Nephron progenitor cell (in vitro differentiated cells): ENCODE data around the gene SCGB1C2.
"Not testable (repeated sequence)": the region's sequence is repeated elsewhere in the genome, so short reads cannot be mapped to it uniquely, and the experiment has no call there.

Experiments used
- DNase-seq: peaks from one replicate; pipeline ENCODE4 v3.0.0; 2021
- H3K27ac Mint-ChIP-seq: 2 replicates; pipeline ENCODE4 v1.8.0; 2021; ENCODE audit warnings: mild to moderate bottlenecking, moderate library complexity, mixed read lengths
- H3K27me3 Mint-ChIP-seq: 2 replicates; pipeline ENCODE4 v1.8.0; 2021; ENCODE audit warnings: mild to moderate bottlenecking, low read depth, mixed read lengths; ENCODE audit not compliant: poor library complexity
- H3K36me3 Mint-ChIP-seq: 2 replicates; pipeline ENCODE4 v1.8.0; 2021; ENCODE audit warnings: low read depth, mixed read lengths
- H3K4me1 Mint-ChIP-seq: 2 replicates; pipeline ENCODE4 v1.8.0; 2021; ENCODE audit warnings: mixed read lengths
- H3K4me3 Mint-ChIP-seq: 2 replicates; pipeline ENCODE4 v1.8.0; 2021; ENCODE audit warnings: mild to moderate bottlenecking, moderate library complexity, mixed read lengths
- H3K9me3 Mint-ChIP-seq: 2 replicates; pipeline ENCODE4 v1.8.0; 2021; ENCODE audit warnings: mild to moderate bottlenecking, moderate library complexity, mixed read lengths
- TF ChIP-seq, protein P1 (sequence below): fragments of 200-600 bp; sonication (generic); IDR thresholded peaks from 2 replicates; pipeline ENCODE4 v1.5.0; 2021; ENCODE audit warnings: antibody characterized with exemption

The SCGB1C2 gene

DNA sequence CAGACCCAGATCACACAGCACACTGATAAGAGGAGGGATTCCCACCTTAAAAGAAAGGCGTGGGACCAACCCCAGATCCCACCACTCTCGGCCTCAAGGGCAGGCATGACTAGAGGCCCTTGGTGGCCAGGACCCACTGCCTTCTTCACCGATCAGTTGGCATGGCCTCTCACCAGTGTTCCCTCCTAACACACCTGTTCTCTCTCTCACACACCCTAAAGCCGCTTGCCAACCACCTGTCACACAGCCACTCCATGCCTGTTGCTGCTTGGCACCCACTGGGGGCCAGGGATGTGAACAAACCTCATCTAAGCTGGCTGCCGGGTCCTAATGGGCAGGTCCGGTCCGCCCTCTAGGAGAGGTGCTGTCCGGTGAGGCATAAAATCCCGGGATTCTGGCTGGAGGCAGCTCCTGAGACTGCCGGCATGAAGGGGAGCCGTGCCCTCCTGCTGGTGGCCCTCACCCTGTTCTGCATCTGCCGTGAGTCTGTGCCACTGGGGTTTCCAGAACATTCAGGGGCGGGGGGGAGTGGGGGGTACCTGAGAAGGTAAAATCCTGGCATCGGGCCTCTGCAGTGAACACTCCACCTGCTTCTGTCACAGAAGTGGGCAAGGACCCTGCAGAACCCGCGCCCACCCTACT lies at the start of gene SCGB1C2:
TSS of gene SCGB1C2 (plus strand) at position 404 of the 642 bp plus-strand sequence. CDS start at position 426, 22 bp downstream.
- not testable (repeated sequence) for H3K36me3 Mint-ChIP-seq, H3K27ac Mint-ChIP-seq, H3K4me1 Mint-ChIP-seq, H3K27me3 Mint-ChIP-seq, H3K9me3 Mint-ChIP-seq, DNase-seq, H3K4me3 Mint-ChIP-seq

- not testable (repeated sequence) for H3K27me3 Mint-ChIP-seq, H3K4me3 Mint-ChIP-seq, H3K4me1 Mint-ChIP-seq, DNase-seq, H3K27ac Mint-ChIP-seq, H3K36me3 Mint-ChIP-seq, H3K9me3 Mint-ChIP-seq
These were observed 24.3 kb upstream of the SCGB1C2 start for GRCh38 chr17:113111-113510.

DNA sequence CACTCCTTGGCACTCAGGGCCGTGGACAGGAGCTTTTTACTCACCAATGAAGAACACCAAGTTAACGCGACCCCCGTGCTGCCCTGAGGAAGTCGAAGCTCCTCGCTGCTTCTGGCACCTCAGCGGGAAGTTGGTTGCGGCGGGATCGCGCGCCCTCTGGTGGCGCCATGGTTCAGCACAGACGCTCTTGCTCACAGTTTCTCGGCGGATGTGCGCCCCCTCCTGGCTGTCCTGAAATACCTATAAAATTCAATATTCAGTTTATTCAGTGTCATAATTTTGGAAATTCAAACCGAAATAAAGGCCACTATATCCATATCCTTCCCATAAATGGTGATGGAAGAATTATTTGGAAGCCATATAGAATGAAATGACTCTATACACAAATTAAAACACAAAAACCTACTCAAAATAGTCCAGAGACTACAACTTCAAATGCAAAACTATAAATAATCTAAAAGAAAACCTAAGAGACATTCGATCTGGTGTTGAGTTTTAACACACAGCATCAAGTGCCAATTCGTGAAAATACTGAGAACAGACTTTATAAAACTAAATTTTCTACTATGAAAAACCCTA lies 18.9 kb upstream of the SCGB1C2 start:
- H3K9me3 Mint-ChIP-seq, H3K36me3 Mint-ChIP-seq, H3K27me3 Mint-ChIP-seq, H3K27ac Mint-ChIP-seq, H3K4me1 Mint-ChIP-seq, H3K4me3 Mint-ChIP-seq: not testable (repeated sequence)
- peak; percentile 65 for DNase-seq
- TF ChIP-seq, protein P1, sequence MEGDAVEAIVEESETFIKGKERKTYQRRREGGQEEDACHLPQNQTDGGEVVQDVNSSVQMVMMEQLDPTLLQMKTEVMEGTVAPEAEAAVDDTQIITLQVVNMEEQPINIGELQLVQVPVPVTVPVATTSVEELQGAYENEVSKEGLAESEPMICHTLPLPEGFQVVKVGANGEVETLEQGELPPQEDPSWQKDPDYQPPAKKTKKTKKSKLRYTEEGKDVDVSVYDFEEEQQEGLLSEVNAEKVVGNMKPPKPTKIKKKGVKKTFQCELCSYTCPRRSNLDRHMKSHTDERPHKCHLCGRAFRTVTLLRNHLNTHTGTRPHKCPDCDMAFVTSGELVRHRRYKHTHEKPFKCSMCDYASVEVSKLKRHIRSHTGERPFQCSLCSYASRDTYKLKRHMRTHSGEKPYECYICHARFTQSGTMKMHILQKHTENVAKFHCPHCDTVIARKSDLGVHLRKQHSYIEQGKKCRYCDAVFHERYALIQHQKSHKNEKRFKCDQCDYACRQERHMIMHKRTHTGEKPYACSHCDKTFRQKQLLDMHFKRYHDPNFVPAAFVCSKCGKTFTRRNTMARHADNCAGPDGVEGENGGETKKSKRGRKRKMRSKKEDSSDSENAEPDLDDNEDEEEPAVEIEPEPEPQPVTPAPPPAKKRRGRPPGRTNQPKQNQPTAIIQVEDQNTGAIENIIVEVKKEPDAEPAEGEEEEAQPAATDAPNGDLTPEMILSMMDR, result peak; percentile 44

DNA sequence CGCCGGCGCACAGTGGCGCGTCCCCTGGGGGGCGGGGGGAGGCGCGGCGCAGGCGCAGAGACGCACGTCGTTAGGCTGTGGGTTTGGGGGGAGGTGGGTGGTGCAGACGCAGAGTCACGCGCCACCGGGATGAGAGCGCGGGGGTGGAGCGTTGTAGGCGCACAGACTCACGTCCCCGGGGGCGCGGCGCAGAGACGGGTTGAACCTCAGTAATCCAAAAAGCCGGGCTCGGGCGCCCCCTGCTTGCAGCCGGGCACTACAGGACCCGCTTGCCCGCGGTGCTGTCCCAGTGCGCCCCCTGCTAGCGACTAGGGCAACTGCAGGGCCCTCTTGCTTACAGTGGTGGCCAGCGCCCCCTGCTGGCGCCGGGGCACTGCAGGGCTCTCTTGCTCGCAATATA lies 3.4 kb upstream of the SCGB1C2 start:
- not testable (repeated sequence) for H3K27ac Mint-ChIP-seq, H3K9me3 Mint-ChIP-seq, H3K4me3 Mint-ChIP-seq, H3K36me3 Mint-ChIP-seq, H3K4me1 Mint-ChIP-seq, DNase-seq, H3K27me3 Mint-ChIP-seq

DNA sequence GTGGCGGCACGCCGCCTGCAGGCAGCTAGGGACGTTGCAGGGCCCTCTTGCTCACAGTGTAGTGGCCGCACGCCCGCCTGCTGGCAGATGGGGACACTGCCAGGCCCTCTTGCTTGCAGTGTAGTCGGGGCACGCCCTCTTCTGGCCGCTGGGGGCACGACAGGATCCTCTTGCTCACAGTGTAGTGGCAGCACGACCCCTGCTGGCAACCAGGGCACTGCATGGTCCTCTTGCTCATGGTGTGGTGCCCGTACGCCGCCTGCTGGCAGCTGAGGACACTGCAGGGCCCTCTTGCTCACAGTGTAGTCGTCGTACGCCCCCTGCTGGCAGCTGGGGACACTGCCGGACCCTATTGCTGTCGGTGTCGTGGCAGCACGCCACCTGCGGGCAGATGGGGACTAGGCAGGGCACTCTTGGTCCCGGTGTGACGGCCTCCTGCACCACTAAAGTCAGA lies 3.0 kb upstream of the SCGB1C2 start:
- not testable (repeated sequence) for H3K27ac Mint-ChIP-seq, H3K4me1 Mint-ChIP-seq, H3K27me3 Mint-ChIP-seq, H3K9me3 Mint-ChIP-seq, DNase-seq, H3K4me3 Mint-ChIP-seq, H3K36me3 Mint-ChIP-seq
- TF ChIP-seq, protein P1, result peak; percentile 31

- H3K27me3 Mint-ChIP-seq, H3K36me3 Mint-ChIP-seq, H3K4me1 Mint-ChIP-seq, H3K27ac Mint-ChIP-seq, DNase-seq, H3K4me3 Mint-ChIP-seq, H3K9me3 Mint-ChIP-seq: not testable (repeated sequence)
These were observed 2.3 kb upstream of the SCGB1C2 start for GRCh38 chr17:135022-135421.

DNA sequence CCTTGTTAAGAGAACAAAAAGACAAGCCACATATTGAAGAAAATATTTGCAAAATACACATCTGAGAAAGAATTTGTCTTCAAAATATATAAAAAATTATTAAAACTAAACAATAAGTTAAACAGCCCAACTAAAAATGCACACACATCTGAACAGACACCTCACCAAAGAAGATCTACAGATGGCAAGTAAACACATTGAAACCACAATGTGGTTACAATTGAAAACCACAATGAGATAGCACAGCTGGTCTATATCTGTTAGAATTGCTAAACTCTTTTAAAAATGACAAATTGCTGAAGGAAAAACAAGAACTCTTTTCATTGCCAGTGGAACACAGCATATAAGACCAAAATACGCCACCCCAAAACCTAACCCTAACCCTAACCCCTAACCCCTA lies 1.5 kb upstream of the SCGB1C2 start:
- H3K9me3 Mint-ChIP-seq, H3K4me3 Mint-ChIP-seq, H3K27me3 Mint-ChIP-seq, H3K27ac Mint-ChIP-seq, H3K36me3 Mint-ChIP-seq, DNase-seq, H3K4me1 Mint-ChIP-seq: not testable (repeated sequence)

- peak; percentile 83 for DNase-seq
- not testable (repeated sequence) for H3K27ac Mint-ChIP-seq, H3K27me3 Mint-ChIP-seq, H3K36me3 Mint-ChIP-seq, H3K9me3 Mint-ChIP-seq, H3K4me3 Mint-ChIP-seq, H3K4me1 Mint-ChIP-seq
- TF ChIP-seq, protein P1, result peak; percentile 44
These were observed 838 bp upstream of the SCGB1C2 start for GRCh38 chr17:136531-136930.

DNA sequence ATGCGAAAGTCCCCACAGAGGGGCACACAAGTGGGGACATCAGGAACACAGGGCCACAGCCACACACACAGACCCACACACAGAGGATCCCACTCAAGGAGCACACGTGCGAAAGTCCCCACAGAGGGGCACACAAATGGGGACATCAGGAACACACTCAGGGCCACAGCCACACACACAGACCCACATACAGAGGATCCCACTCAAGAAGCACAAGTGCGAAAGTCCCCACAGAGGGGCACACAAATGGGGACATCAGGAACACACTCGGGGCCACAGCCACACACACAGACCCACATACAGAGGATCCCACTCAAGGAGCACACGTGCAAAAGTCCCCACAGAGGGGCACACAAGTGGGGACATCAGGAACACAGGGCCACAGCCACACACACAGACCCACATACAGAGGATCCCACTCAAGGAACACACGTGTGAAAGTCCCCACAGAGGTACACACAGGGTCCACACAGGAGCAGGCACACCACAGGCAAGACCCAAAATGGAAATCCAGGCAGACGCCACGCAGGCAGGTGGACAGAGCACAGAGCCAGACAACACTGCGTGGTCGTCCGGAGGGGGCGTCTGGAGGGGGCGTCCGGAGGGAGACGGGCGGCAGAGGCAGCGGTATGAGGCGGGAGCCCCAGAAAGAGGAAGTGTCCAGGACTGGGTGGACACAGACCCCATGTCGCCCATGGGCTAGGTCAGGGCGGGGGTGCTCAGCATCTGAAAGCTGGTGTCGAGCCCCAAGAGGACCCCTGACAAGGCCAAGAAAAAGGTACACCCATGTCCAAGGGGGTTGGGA lies 2.2 kb downstream of the SCGB1C2 start:
- not testable (repeated sequence) for H3K9me3 Mint-ChIP-seq, H3K4me1 Mint-ChIP-seq, H3K4me3 Mint-ChIP-seq, H3K36me3 Mint-ChIP-seq, H3K27ac Mint-ChIP-seq, DNase-seq
- peaks cover 13% of the 10 kb centered on the region for H3K27me3 Mint-ChIP-seq
